Femur (tissue), 1 donor: ENCODE data around the gene LY6G6C.

Source experiments
- DNase-seq: peaks from one replicate; pipeline ENCODE4 v3.0.0-alpha.2; 2017

Gene LY6G6C

GRCh38 chr6:31676904-31677303 lies 44.6 kb downstream of the LY6G6C start:
- no peak for DNase-seq

- no peak for DNase-seq
Observed at GRCh38 chr6:31676322-31676903, 45.1 kb downstream of the LY6G6C start.

- no peak for DNase-seq
Observed at GRCh38 chr6:31669676-31670075, 51.9 kb downstream of the LY6G6C start, which contains the start of gene LY6G5B. Gene LY6G5B, plus strand, starts transcription at chr6:31669976. Its CDS starts 975 bp downstream, at chr6:31670951.
